ENCODE data around the gene NTM. TPM values are rescaled to one million over a fixed set of nuclear protein-coding genes. Genes with fewer than 3 reads are reported as not detected.

The NTM gene
- total RNA-seq, 4 donors from 2014 or later: 0.21 to 3.2 (median 0.84) TPM

GRCh38 chr11:131476266-131476665 lies 105.9 kb downstream of the NTM start:
- no peaks in the 10 kb centered on the region for H3K9me3 ChIP-seq
- intact Hi-C loops (cut with DNase I): no loop called here
- H3K4me3 ChIP-seq: no peak overlapping the region
- no peaks in the 10 kb centered on the region for H3K36me3 ChIP-seq
- H3K27ac ChIP-seq: no peak overlapping the region
- 9 to 42% methylated on average over 2 of the region's 2 CpGs for WGBS, 2 donors
- no peak for TF ChIP-seq CTCF (IDR thresholded peaks at IDR 0.05)
- TF ChIP-seq POLR2A (IDR thresholded peaks at IDR 0.05): no peak
- H3K4me1 ChIP-seq: no peaks in the 10 kb centered on the region
- H3K27me3 ChIP-seq: peaks cover 0 to 9% (median 0%) of the 10 kb centered on the region in 4 donors
- no peak for DNase-seq

GRCh38 chr11:131478341-131478740 lies 107.9 kb downstream of the NTM start:
- H3K27me3 ChIP-seq: peaks cover 0 to 4% (median 0%) of the 10 kb centered on the region in 4 donors
- 80 to 89% methylated on average over 2 of the region's 2 CpGs for WGBS, 2 donors
- no peak for DNase-seq
- no peak for TF ChIP-seq CTCF (IDR thresholded peaks at IDR 0.05)
- TF ChIP-seq POLR2A (IDR thresholded peaks at IDR 0.05): no peak
- no peak overlapping the region for H3K27ac ChIP-seq
- H3K4me1 ChIP-seq: no peaks in the 10 kb centered on the region
- intact Hi-C loops (cut with DNase I): no loop called here
- H3K4me3 ChIP-seq: no peak overlapping the region
- H3K9me3 ChIP-seq: no peaks in the 10 kb centered on the region
- H3K36me3 ChIP-seq: no peaks in the 10 kb centered on the region

GRCh38 chr11:131481303-131481702 lies 110.9 kb downstream of the NTM start:
- TF ChIP-seq CTCF (IDR thresholded peaks at IDR 0.05): no peak
- no peaks in the 10 kb centered on the region for H3K36me3 ChIP-seq
- intact Hi-C loops (cut with DNase I): no loop called here
- WGBS, 2 donors: 58 to 85% methylated on average over 3 of the region's 3 CpGs
- no peaks in the 10 kb centered on the region for H3K4me1 ChIP-seq
- no peak overlapping the region for H3K27ac ChIP-seq
- no peaks in the 10 kb centered on the region for H3K9me3 ChIP-seq
- no peak for DNase-seq
- no peak overlapping the region for H3K4me3 ChIP-seq
- no peaks in the 10 kb centered on the region for H3K27me3 ChIP-seq

GRCh38 chr11:131481971-131482370 lies 111.6 kb downstream of the NTM start:
- intact Hi-C loops (cut with DNase I): no loop called here
- H3K27ac ChIP-seq: no peak overlapping the region
- H3K4me1 ChIP-seq: no peaks in the 10 kb centered on the region
- H3K9me3 ChIP-seq: no peaks in the 10 kb centered on the region
- H3K36me3 ChIP-seq: no peaks in the 10 kb centered on the region
- 81 to 82% methylated on average over 3 of the region's 3 CpGs for WGBS, 2 donors
- TF ChIP-seq CTCF (IDR thresholded peaks at IDR 0.05) (no peak), POLR2A (IDR thresholded peaks at IDR 0.05) (no peak)
- DNase-seq: no peak
- H3K27me3 ChIP-seq: no peaks in the 10 kb centered on the region
- H3K4me3 ChIP-seq: no peak overlapping the region

- WGBS, 2 donors: 65 to 67% methylated on average over 7 of the region's 7 CpGs
- no peak for DNase-seq
- Histone ChIP-seq H3K4me3 (no peak overlapping the region), H3K9me3 (no peaks in the 10 kb centered on the region), H3K4me1 (no peaks in the 10 kb centered on the region), H3K36me3 (no peaks in the 10 kb centered on the region), H3K27me3 (no peaks in the 10 kb centered on the region), H3K27ac (no peak overlapping the region)
- intact Hi-C loops (cut with DNase I): no loop called here
- TF ChIP-seq POLR2A (IDR thresholded peaks at IDR 0.05) (no peak), CTCF (IDR thresholded peaks at IDR 0.05) (no peak)
Measured at GRCh38 chr11:131483453-131483852, 113.0 kb downstream of the NTM start.

Data from esophagus squamous epithelium (tissue), 5 donors.